IPS-18a (cell line): Measurements from ENCODE around the gene NCAPG2.

Experiments used
- H3K27ac ChIP-seq: one replicate; pipeline ENCODE4 v1.5.1; 2013; ENCODE audit warnings: low read length
- H3K27me3 ChIP-seq: one replicate; pipeline ENCODE4 v1.6.1; 2013; ENCODE audit warnings: mild to moderate bottlenecking, low read length; ENCODE audit not compliant: control insufficient read depth, insufficient read depth
- H3K36me3 ChIP-seq: one replicate; pipeline ENCODE4 v1.6.1; 2013; ENCODE audit warnings: low read depth, low read length; ENCODE audit not compliant: control insufficient read depth
- H3K4me1 ChIP-seq: one replicate; pipeline ENCODE4 v1.6.1; 2013; ENCODE audit warnings: low read depth, low read length; ENCODE audit not compliant: control insufficient read depth
- H3K4me3 ChIP-seq: one replicate; pipeline ENCODE4 v1.5.1; 2013; ENCODE audit warnings: low read length
- H3K9ac ChIP-seq: one replicate; pipeline ENCODE4 v1.6.1; 2013; ENCODE audit warnings: mild to moderate bottlenecking, low read length, moderate library complexity
- H3K9me3 ChIP-seq: one replicate; pipeline ENCODE4 v1.6.1; 2013; ENCODE audit warnings: low read depth, low read length; ENCODE audit not compliant: control insufficient read depth

NCAPG2 gene

DNA sequence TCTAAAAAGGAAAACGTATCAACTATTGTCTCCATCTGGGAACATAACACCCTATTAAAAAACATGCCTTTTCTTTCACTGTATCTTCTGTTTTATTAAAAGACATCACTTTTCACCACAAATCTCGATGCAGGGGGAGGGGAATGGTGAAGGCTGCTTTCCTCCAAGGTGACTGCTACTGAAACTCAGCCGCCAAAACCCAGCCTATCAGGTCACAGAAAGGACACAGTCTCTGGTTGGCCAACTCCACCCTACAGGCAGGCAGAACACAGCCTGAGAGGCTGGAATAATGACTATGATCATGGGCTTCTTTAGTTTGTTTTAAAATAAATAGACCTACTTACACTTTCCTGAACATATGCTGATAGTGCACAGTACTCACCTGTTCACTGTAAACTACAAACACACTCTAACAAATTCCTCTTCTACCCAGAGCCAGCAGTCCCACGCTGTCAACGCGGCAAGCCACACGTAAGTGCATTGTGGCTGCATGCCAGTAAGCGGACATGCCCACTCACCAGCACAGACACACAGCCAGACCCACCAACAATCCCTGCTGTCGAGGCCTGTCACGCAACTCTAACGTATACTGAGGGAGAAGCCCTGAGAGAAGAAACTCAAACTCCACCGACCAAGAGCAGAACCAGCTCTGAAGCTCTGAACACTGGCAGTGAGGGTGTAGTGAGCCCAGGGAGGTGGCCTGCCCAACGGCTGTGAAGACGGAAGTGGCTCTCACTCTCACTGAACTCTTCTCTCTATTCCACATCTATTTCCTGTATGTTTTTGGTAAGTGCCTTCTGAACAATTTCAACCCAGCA is 41.8 kb downstream of the NCAPG2 start:
- Histone ChIP-seq H3K4me1 (no peaks in the 10 kb centered on the region), H3K27ac (no peak overlapping the region), H3K27me3 (no peaks in the 10 kb centered on the region), H3K9ac (no peak overlapping the region), H3K9me3 (no peaks in the 10 kb centered on the region), H3K4me3 (no peak overlapping the region), H3K36me3 (peaks cover 71% of the 10 kb centered on the region)

DNA sequence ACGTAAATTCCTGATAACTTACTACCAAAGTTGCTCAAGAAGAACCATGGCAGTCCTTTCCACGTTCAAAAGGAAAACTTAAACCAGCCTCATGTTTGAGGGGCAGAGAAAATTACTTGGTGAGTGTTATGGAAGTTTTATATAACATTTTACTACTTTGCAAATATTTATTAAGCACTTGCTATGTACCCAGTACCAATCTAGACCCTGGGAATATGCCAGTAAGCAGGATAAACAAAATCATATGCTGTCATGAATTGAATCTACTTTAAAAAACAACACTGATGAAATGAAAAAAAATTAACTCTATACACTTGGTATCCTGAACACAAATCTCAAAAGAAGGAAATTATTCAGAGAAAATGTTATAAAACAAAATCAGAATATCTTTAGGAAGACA is 46.1 kb downstream of the NCAPG2 start:
- no peaks in the 10 kb centered on the region for H3K9me3 ChIP-seq

DNA sequence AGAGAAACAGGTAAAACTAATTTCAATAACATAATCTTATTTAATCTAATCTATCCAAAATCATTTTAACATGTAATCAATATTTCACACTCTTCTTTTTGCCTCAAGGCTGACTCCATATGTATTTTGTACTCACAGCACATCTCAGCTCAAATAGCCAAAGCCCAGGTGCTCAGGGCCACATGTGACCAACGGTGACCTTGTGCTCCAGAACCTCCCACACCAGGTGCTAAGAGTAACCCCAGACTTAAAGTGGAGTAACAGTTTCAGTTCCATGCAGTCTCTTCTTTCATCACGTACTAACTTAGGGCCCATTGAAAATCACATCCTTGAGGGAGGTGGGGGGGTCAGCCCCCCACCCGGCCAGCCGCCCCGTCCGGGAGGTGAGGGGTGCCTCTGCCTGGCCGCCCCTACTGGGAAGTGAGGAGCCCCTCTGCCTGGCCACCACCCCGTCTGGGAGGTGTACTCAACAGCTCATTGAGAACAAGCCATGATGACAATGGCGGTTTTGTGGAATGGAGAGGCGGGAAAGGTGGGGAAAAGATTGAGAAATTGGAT is 47.3 kb downstream of the NCAPG2 start:
- H3K36me3 ChIP-seq, result peaks cover 77% of the 10 kb centered on the region
- H3K9ac ChIP-seq, result no peak overlapping the region
- no peak overlapping the region for H3K4me3 ChIP-seq
- H3K27ac ChIP-seq, result no peak overlapping the region
- H3K27me3 ChIP-seq, result no peaks in the 10 kb centered on the region
- H3K4me1 ChIP-seq, result no peaks in the 10 kb centered on the region
- no peaks in the 10 kb centered on the region for H3K9me3 ChIP-seq

More for the DNA sequence above, 46.1 kb downstream of the NCAPG2 start:
- Histone ChIP-seq H3K4me1 (no peaks in the 10 kb centered on the region), H3K4me3 (no peak overlapping the region), H3K27ac (no peak overlapping the region), H3K27me3 (no peaks in the 10 kb centered on the region), H3K9ac (no peak overlapping the region), H3K36me3 (peaks cover 79% of the 10 kb centered on the region)

DNA sequence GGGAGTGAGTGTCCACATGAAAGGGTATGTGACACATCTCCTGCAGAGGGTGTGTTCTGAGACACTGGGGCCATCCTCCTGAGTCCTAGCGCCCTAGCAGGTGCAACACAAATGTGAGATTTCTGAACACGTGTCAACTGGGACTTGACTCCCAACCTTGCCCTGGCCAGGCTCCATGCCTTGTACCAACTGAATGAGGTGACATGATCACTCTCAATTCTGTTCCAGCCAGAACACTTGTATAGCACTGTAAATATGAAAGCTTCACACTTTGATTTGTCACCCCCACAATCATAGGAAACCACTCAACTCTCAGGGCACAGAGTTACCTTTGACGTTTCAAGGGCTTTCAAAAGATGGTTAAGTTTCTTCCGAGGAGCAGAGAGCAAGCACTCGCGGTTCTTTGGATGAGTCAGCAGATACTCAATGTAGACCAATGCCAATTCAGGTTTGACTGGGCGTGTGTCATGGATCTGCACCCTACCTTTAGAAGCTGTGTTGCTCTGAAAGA is 48.6 kb downstream of the NCAPG2 start:
- peaks cover 77% of the 10 kb centered on the region for H3K36me3 ChIP-seq
- H3K27ac ChIP-seq, result no peak overlapping the region
- no peak overlapping the region for H3K9ac ChIP-seq
- H3K4me1 ChIP-seq, result no peaks in the 10 kb centered on the region
- H3K27me3 ChIP-seq, result no peaks in the 10 kb centered on the region
- no peak overlapping the region for H3K4me3 ChIP-seq
- H3K9me3 ChIP-seq, result no peaks in the 10 kb centered on the region

DNA sequence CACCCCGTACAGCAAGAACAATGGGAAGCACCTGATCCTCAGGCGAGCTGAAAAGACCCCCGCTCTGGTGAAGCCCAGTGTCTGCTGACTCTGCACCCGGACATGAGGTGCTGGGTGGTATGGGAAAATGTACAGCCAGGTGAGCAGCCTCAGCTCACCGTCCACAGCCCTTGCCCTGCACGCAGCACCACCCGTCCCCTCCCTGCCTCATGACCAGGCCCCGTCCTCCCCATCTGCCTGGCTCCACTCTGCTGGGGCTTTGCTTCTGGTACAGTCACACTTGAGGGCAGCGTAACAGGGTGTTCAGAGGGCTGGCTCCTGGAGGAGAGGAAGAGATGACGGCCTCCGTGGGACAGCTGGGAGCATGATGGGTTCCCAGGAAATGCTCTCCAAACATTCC is 49.1 kb downstream of the NCAPG2 start:
- Histone ChIP-seq H3K27ac (no peak overlapping the region), H3K9me3 (no peaks in the 10 kb centered on the region), H3K27me3 (no peaks in the 10 kb centered on the region), H3K9ac (no peak overlapping the region), H3K4me3 (no peak overlapping the region), H3K36me3 (peaks cover 77% of the 10 kb centered on the region), H3K4me1 (no peaks in the 10 kb centered on the region)

DNA sequence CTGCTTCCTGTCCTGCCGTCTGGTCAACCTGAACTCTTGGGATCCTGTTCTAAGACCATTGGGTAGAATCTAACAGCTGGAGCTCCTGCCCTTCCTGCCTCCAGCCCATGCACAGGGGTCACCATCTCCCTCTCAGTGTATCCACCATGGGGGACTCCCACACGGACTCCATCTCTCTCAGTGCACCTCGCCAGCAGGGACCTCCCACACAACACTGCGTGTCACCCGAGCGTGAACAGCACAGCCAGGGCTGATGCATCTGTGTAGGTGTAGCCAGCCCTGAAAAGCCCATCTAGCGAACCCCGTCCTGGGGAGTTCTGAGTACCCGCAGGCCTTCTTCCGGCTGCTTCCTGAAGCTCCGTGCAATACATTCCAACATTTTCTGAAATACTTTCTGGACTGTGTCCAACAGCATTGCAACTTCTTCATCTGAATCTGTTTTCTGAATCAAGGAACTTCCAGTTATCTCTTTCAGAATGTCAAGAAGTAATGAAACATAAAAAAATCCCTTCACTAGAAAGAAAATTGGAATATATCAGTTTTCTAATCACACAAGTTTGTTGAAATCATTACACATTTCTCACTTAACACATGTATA is 52.5 kb downstream of the NCAPG2 start:
- Histone ChIP-seq H3K4me1 (no peaks in the 10 kb centered on the region), H3K4me3 (no peak overlapping the region), H3K36me3 (peaks cover 91% of the 10 kb centered on the region), H3K27ac (no peak overlapping the region), H3K27me3 (no peaks in the 10 kb centered on the region), H3K9me3 (no peaks in the 10 kb centered on the region), H3K9ac (no peak overlapping the region)

DNA sequence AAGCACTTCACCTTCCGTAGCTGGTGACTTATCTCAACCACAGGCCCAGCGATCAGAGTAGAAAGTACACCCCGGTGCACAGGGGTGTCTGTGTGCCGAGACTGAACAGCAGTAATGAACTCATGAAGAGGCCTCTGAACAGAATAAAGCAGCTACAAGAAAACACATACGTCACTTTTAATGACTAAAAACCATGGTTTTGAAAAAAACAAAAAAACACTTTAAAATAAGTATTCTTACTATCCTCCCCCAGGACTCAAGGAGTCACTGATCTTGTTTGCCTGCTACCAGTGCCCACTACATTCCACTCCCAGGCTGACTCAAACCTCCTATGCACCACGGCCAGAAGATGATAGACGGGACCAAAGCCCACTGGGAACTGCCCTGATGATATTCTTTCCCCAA is 53.8 kb downstream of the NCAPG2 start:
- peaks cover 89% of the 10 kb centered on the region for H3K36me3 ChIP-seq
- no peaks in the 10 kb centered on the region for H3K9me3 ChIP-seq

DNA sequence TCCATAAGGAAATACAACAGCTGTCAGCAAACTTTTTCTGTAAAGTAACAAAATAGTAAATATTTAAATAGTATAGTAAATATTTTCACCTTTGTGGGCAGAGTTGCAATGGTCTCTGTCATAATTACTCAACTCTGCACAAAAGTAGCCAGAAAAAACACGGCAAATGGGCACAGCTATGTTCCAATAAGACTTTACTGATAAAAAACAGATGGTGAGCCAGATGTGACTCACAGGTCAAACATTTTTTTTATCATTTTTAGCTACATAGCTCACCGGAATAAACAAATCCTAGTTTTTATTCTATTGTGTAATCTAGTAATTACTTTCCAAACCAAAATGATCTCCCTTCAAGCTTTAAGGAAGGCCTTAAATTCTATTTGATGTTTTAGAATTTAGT is 55.3 kb downstream of the NCAPG2 start:
- no peak overlapping the region for H3K27ac ChIP-seq
- H3K9ac ChIP-seq, result no peak overlapping the region
- no peaks in the 10 kb centered on the region for H3K27me3 ChIP-seq
- H3K4me3 ChIP-seq, result no peak overlapping the region
- H3K36me3 ChIP-seq, result peaks cover 89% of the 10 kb centered on the region
- no peaks in the 10 kb centered on the region for H3K9me3 ChIP-seq
- H3K4me1 ChIP-seq, result no peaks in the 10 kb centered on the region

More for the DNA sequence above, 53.8 kb downstream of the NCAPG2 start:
- Histone ChIP-seq H3K4me3 (no peak overlapping the region), H3K27ac (no peak overlapping the region), H3K9ac (no peak overlapping the region), H3K27me3 (no peaks in the 10 kb centered on the region), H3K4me1 (no peaks in the 10 kb centered on the region)

DNA sequence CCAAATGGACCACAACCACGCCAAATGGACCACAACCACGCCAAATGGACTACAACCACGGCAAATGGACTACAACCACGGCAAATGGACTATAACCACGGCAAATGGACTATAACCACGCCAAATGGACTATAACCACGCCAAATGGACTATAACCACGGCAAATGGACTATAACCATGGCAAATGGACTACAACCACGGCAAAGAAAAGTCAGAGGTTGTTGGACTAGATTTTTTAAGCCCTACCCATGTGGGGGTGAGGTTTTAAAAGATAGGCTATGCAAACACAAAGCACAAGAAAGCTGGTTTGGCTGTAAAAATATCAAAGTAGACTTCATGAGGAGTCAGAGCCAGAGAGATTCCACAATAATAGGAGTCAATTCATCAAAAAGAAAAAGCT is 55.8 kb downstream of the NCAPG2 start:
- Histone ChIP-seq H3K27me3 (no peaks in the 10 kb centered on the region), H3K27ac (no peak overlapping the region), H3K9ac (no peak overlapping the region), H3K36me3 (peaks cover 89% of the 10 kb centered on the region), H3K4me3 (no peak overlapping the region), H3K4me1 (no peaks in the 10 kb centered on the region), H3K9me3 (no peaks in the 10 kb centered on the region)

DNA sequence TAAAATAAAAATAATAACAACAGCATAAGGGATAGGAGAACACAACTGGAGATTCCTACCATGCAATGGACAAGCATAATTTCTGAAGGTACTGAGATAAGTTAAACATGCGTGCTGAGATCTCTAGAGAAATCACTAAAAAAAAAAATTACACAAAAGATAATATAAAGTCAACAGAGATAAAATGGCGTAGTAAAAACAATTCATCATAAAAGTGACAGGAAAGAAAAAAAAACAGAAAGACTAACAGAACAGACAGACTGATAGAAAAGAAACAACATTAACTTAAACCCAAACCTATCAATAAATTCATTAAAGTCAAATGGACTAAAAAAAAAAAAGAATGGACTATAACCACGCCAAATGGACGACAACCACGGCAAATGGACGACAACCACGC is 56.4 kb downstream of the NCAPG2 start:
- Histone ChIP-seq H3K27me3 (no peaks in the 10 kb centered on the region), H3K36me3 (peaks cover 90% of the 10 kb centered on the region), H3K4me1 (no peaks in the 10 kb centered on the region), H3K9ac (no peak overlapping the region), H3K27ac (no peak overlapping the region), H3K9me3 (no peaks in the 10 kb centered on the region), H3K4me3 (no peak overlapping the region)

DNA sequence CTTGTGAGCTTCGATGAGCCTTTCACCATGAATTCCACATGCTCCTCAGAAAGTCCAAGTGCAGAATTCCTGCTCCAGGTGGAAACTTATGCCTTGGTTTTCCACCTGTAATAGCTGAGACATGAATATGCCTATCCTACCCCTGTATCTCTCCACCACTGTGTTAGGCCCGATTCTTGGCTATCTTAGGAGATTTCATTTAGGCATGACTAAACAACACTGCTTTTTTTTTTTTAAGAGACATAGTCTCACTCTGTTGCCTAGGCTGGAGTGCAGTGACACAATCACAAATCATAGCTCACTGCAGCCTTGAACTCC is 57.2 kb downstream of the NCAPG2 start:
- Histone ChIP-seq H3K27ac (no peak overlapping the region), H3K9me3 (no peaks in the 10 kb centered on the region), H3K9ac (no peak overlapping the region), H3K36me3 (peaks cover 88% of the 10 kb centered on the region), H3K27me3 (no peaks in the 10 kb centered on the region), H3K4me3 (no peak overlapping the region), H3K4me1 (no peaks in the 10 kb centered on the region)
